ENCODE results near the gene TMEM117.

The TMEM117 gene

GRCh38 chr12:43917896-43918295 is 82.0 kb downstream of the TMEM117 start:
- intact Hi-C loops (cut with micrococcal nuclease): no loop called here
- Mint-ChIP-seq H3K4me3 (no peak overlapping the region), H3K27ac (no peak overlapping the region)

GRCh38 chr12:43921666-43922337 is 85.9 kb downstream of the TMEM117 start:
- Mint-ChIP-seq H3K4me3 (no peak overlapping the region), H3K36me3 (ENCODE audit: low read depth) (no peaks in the 10 kb centered on the region), H3K27ac (no peak overlapping the region), H3K27me3 (no peaks in the 10 kb centered on the region), H3K9me3 (no peaks in the 10 kb centered on the region), H3K4me1 (ENCODE audit: low read depth) (no peaks in the 10 kb centered on the region)
- intact Hi-C loops (cut with micrococcal nuclease): no loop called here

More at GRCh38 chr12:43917896-43918295, 82.0 kb downstream of the TMEM117 start:
- no peaks in the 10 kb centered on the region for H3K36me3 Mint-ChIP-seq (ENCODE audit: low read depth)
- H3K9me3 Mint-ChIP-seq: no peaks in the 10 kb centered on the region
- H3K4me1 Mint-ChIP-seq (ENCODE audit: low read depth): no peaks in the 10 kb centered on the region
- no peaks in the 10 kb centered on the region for H3K27me3 Mint-ChIP-seq

GRCh38 chr12:43930032-43930431 is 94.2 kb downstream of the TMEM117 start:
- intact Hi-C loops (cut with micrococcal nuclease): no loop called here
- Mint-ChIP-seq H3K9me3 (peaks cover 17% of the 10 kb centered on the region), H3K4me3 (no peak overlapping the region), H3K27ac (no peak overlapping the region), H3K27me3 (no peaks in the 10 kb centered on the region), H3K4me1 (ENCODE audit: low read depth) (no peaks in the 10 kb centered on the region), H3K36me3 (ENCODE audit: low read depth) (no peaks in the 10 kb centered on the region)

GRCh38 chr12:43931187-43931586 is 95.3 kb downstream of the TMEM117 start:
- intact Hi-C loops (cut with micrococcal nuclease): no loop called here
- H3K36me3 Mint-ChIP-seq (ENCODE audit: low read depth): no peaks in the 10 kb centered on the region
- H3K4me3 Mint-ChIP-seq: no peak overlapping the region
- no peaks in the 10 kb centered on the region for H3K27me3 Mint-ChIP-seq
- H3K9me3 Mint-ChIP-seq: peaks cover 17% of the 10 kb centered on the region
- H3K4me1 Mint-ChIP-seq (ENCODE audit: low read depth): no peaks in the 10 kb centered on the region
- H3K27ac Mint-ChIP-seq: no peak overlapping the region

GRCh38 chr12:43935581-43935980 is 99.7 kb downstream of the TMEM117 start:
- H3K9me3 Mint-ChIP-seq: peaks cover 10% of the 10 kb centered on the region
- H3K4me1 Mint-ChIP-seq (ENCODE audit: low read depth): no peaks in the 10 kb centered on the region
- no peaks in the 10 kb centered on the region for H3K27me3 Mint-ChIP-seq
- H3K36me3 Mint-ChIP-seq (ENCODE audit: low read depth): no peaks in the 10 kb centered on the region
- intact Hi-C loops (cut with micrococcal nuclease): no loop called here
- H3K4me3 Mint-ChIP-seq: no peak overlapping the region
- H3K27ac Mint-ChIP-seq: no peak overlapping the region

GRCh38 chr12:43937947-43938346 is 102.1 kb downstream of the TMEM117 start:
- Mint-ChIP-seq H3K4me1 (ENCODE audit: low read depth) (no peaks in the 10 kb centered on the region), H3K4me3 (no peak overlapping the region), H3K36me3 (ENCODE audit: low read depth) (no peaks in the 10 kb centered on the region), H3K27me3 (no peaks in the 10 kb centered on the region), H3K27ac (no peak overlapping the region), H3K9me3 (no peaks in the 10 kb centered on the region)
- intact Hi-C loops (cut with micrococcal nuclease): no loop called here

DNA sequence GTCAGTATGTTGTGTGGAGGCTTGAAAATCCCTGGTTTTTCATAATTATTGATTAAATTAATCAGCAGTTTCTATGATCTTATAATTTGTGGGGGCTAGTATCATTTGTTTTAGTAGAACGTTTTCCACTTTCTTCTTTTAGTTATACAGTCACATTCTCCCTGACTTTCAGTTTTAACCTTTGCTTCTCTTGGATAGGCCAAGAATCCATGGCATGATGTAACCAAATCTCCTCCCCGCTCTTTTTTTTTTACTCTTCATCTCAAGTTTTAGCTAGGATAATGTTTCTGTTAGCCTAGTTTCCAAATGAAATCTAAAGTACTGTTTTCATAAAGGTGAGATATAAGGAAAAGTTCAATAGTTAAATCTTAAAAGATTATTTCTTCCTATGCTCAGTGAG is 106.5 kb downstream of the TMEM117 start:
- intact Hi-C loops (cut with micrococcal nuclease): no loop called here
- H3K9me3 Mint-ChIP-seq: no peaks in the 10 kb centered on the region
- no peaks in the 10 kb centered on the region for H3K4me1 Mint-ChIP-seq (ENCODE audit: low read depth)
- H3K36me3 Mint-ChIP-seq (ENCODE audit: low read depth): no peaks in the 10 kb centered on the region
- H3K27me3 Mint-ChIP-seq: no peaks in the 10 kb centered on the region
- no peak overlapping the region for H3K27ac Mint-ChIP-seq
- no peak overlapping the region for H3K4me3 Mint-ChIP-seq

GRCh38 chr12:43945983-43946382 is 110.1 kb downstream of the TMEM117 start:
- Mint-ChIP-seq H3K27ac (no peak overlapping the region), H3K9me3 (no peaks in the 10 kb centered on the region), H3K4me3 (no peak overlapping the region), H3K36me3 (ENCODE audit: low read depth) (no peaks in the 10 kb centered on the region), H3K27me3 (no peaks in the 10 kb centered on the region), H3K4me1 (ENCODE audit: low read depth) (no peaks in the 10 kb centered on the region)
- intact Hi-C loops (cut with micrococcal nuclease): no loop called here

DNA sequence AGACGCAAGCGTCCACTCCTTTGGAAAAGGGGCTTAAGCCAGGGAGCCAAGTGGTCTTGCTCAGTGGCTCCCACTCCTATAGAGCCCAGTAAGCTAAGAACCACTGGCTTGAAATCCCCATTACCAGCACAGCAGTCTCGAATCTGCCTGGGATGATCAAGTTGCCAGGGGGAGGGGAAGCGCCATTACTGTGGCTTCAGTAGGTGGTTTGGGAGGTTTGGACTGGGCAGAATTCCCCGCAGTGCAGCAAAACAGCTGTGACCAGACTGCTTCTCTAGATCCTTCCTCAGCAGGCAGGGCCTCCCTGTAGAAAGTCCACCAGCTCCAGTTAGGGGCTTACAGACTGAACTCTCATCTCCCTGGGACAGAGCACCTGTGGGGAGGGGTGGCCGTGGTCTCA is 115.4 kb downstream of the TMEM117 start:
- Mint-ChIP-seq H3K4me1 (ENCODE audit: low read depth) (no peaks in the 10 kb centered on the region), H3K4me3 (no peak overlapping the region), H3K27me3 (peaks cover 4% of the 10 kb centered on the region), H3K36me3 (ENCODE audit: low read depth) (no peaks in the 10 kb centered on the region), H3K27ac (no peak overlapping the region), H3K9me3 (no peaks in the 10 kb centered on the region)
- intact Hi-C loops (cut with micrococcal nuclease): no loop called here

DNA sequence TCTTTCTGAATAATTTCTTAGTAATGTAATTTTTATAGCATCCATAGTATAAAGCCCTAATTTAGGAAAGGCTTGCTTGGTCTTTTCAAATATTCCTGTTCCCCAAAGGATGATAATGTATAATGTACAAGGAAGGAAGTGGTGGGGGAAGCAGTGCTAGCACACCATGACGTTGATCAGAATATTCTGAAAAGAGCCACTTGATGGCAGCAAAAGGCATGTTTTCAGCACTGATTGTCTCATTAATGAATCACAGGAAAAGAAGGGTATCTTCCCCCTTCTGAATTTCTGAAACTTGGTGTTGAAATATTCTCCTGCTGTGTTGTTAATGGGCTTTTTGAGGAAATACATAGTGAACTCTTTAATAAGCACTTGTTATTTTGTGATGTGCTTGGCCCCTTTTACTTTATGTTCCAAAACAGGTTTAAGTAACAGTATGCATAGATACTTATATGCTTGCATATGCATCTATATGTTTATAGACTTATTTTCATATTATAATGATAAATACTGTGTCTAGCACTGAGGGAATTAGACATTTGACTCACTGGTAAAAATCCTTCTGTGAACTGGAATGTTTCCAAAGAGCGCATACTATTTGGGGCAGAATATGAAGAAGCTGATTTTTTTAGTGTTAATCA is 122.0 kb downstream of the TMEM117 start:
- Mint-ChIP-seq H3K27ac (no peak overlapping the region), H3K9me3 (no peaks in the 10 kb centered on the region), H3K4me3 (no peak overlapping the region), H3K27me3 (peaks cover 5% of the 10 kb centered on the region), H3K4me1 (ENCODE audit: low read depth) (no peaks in the 10 kb centered on the region), H3K36me3 (ENCODE audit: low read depth) (no peaks in the 10 kb centered on the region)
- intact Hi-C loops (cut with micrococcal nuclease): loop anchor here (2.0 kb wide), 1 partner anchor 973 kb away; no protein-coding TSS in a partner anchor

DNA sequence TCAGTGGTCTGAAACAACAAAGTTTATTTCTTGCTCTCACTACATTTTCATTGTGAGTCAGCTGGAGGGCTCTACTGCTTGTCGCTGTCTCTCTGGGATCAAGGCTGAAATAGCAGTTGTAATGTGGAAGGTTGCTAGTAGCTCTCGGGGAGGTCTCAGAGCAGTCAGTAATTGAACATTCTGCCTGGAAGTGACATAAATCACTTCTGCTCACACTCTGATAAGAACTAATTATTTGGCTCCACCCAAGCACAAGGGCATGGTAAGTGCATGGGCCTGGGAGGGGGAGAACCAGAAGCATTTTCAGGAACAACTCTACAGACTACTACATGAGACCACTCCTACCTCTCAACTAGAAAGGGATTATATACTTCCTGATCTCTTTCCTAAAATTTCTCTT is 128.2 kb downstream of the TMEM117 start:
- intact Hi-C loops (cut with micrococcal nuclease): no loop called here
- no peaks in the 10 kb centered on the region for H3K4me1 Mint-ChIP-seq (ENCODE audit: low read depth)
- no peak overlapping the region for H3K27ac Mint-ChIP-seq
- peaks cover 1% of the 10 kb centered on the region for H3K27me3 Mint-ChIP-seq
- no peaks in the 10 kb centered on the region for H3K36me3 Mint-ChIP-seq (ENCODE audit: low read depth)
- H3K9me3 Mint-ChIP-seq: no peaks in the 10 kb centered on the region
- no peak overlapping the region for H3K4me3 Mint-ChIP-seq

DNA sequence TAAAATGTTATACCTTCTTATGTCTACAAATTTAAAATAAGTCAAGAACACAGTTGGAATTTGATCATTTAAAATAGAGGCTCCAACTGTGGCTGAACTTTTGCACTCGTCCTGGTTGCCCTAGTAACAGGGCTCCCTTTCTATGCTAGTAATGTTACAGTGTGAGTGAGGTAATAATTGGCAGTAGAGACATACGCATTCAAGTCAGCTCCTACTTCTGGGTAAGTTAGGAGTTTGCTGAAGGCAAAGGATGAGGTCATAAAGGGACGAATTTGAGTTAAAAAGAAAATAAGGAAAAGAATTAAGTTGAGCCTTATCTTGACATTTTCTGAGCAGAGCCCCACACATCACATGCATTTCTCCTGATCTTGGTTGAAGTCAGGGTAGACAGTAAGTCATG is 129.1 kb downstream of the TMEM117 start:
- Mint-ChIP-seq H3K9me3 (no peaks in the 10 kb centered on the region), H3K4me3 (no peak overlapping the region), H3K36me3 (ENCODE audit: low read depth) (no peaks in the 10 kb centered on the region), H3K27ac (no peak overlapping the region), H3K27me3 (peaks cover 1% of the 10 kb centered on the region), H3K4me1 (ENCODE audit: low read depth) (no peaks in the 10 kb centered on the region)
- intact Hi-C loops (cut with micrococcal nuclease): no loop called here

DNA sequence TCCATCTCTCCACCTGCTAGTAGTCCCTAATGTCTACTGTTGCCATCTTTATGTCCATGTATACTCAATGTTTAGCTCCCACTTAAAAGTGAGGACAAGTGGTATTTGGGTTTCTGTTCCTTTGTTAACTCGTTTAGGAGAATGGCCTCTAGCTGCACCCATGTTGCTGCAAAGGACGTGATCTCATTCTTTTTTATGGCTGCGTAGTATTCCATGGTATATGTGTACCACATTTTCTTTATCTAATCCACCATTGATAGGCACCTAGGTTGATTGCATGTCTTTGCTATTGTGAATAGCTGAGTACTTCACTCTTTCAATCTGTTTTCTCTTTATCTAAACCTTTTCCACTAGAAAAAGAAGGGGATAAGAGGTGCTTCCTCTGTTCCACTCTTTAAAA is 130.0 kb downstream of the TMEM117 start:
- Mint-ChIP-seq H3K27ac (no peak overlapping the region), H3K36me3 (ENCODE audit: low read depth) (no peaks in the 10 kb centered on the region), H3K4me1 (ENCODE audit: low read depth) (no peaks in the 10 kb centered on the region), H3K9me3 (no peaks in the 10 kb centered on the region), H3K4me3 (no peak overlapping the region), H3K27me3 (no peaks in the 10 kb centered on the region)
- intact Hi-C loops (cut with micrococcal nuclease): no loop called here

DNA sequence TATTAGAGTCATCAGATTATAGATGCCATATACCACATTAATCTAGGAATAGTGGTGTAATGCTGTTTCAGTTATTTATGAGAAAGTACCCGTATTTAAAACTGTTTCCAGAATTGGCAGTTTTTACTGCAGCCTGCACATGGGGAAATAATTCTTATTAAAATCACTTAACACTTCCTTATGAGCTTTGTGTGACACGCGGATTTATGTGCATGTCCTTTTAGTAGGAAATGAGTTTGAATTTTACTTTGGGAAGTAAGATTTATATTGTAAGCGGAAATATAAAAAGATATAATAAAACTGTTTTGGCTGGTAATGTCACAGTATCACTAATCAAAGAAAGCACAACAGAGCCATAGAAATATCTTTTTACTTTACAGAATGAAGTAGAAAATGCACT is 132.9 kb downstream of the TMEM117 start:
- intact Hi-C loops (cut with micrococcal nuclease): no loop called here
- Mint-ChIP-seq H3K36me3 (ENCODE audit: low read depth) (no peaks in the 10 kb centered on the region), H3K27me3 (no peaks in the 10 kb centered on the region), H3K9me3 (no peaks in the 10 kb centered on the region), H3K4me3 (no peak overlapping the region), H3K27ac (no peak overlapping the region), H3K4me1 (ENCODE audit: low read depth) (no peaks in the 10 kb centered on the region)

GRCh38 chr12:43969882-43970281 is 134.0 kb downstream of the TMEM117 start:
- intact Hi-C loops (cut with micrococcal nuclease): no loop called here
- no peak overlapping the region for H3K27ac Mint-ChIP-seq
- H3K9me3 Mint-ChIP-seq: no peaks in the 10 kb centered on the region
- H3K27me3 Mint-ChIP-seq: no peaks in the 10 kb centered on the region
- H3K36me3 Mint-ChIP-seq (ENCODE audit: low read depth): no peaks in the 10 kb centered on the region
- H3K4me1 Mint-ChIP-seq (ENCODE audit: low read depth): no peaks in the 10 kb centered on the region
- H3K4me3 Mint-ChIP-seq: no peak overlapping the region

Data from dendritic cell treated with granulocyte-macrophage colony-stimulating factor and Interleukin-4, amounts not matched to agents 40 ng/mL and 50 ng/mL, for 4 days (primary cell).